ENCODE results near the gene LRRFIP1.
"Not testable (repeated sequence)": the region's sequence is repeated elsewhere in the genome, so short reads cannot be mapped to it uniquely, and the experiment has no call there.

DNA sequence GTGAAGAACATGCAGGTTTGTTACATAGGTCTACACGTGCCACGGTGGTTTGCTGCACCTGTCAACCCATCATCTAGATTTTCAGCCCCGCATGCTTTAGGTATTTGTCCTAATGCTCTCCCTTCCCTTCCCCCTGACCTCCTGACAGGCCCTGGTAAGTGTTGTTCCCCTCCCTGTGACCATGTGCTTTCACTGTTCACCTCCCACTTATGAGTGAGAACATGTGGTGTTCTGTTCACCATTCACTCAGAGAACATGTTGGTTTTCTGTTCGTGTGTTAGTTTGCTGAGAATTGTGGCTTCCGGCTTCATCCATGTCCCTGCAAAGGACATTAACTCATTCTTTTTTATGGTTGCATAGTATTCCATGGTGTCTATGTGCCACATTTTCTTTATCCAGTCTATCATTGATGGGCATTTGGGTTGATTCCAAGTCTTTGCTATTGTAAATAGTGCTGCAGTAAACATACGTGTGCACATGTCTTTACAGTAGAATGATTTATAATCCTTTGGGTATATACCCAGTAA is 39.7 kb downstream of the LRRFIP1 start:
- TF ChIP-seq KLF12 (CRISPR knock-in tag; IDR thresholded peaks at IDR 0.05; ENCODE audit: borderline replicate concordance); ZNF678 (CRISPR knock-in tag; IDR thresholded peaks at IDR 0.05); ZNF274 (CRISPR knock-in tag; IDR thresholded peaks at IDR 0.05); RAD51 (IDR thresholded peaks at IDR 0.05; ENCODE audit: borderline replicate concordance); HNRNPH1 (optimal IDR thresholded peaks at IDR 0.05; ENCODE audit: low read depth, low read length); SIN3A (IDR thresholded peaks at IDR 0.05; ENCODE audit: borderline replicate concordance, low read depth, low read length); POLR2A (IDR thresholded peaks at IDR 0.05; ENCODE audit: insufficient read depth in 1 of 2, low read depth in 2 of 2, low read length in 2 of 2); JUND (CRISPR knock-in tag; IDR thresholded peaks at IDR 0.05); EZH2 (conservative IDR thresholded peaks at IDR 0.05; ENCODE audit: low read depth, low read length); HNRNPL (IDR thresholded peaks at IDR 0.05; ENCODE audit: low read depth, low read length): not testable (repeated sequence)
- TF ChIP-seq, protein P1, sequence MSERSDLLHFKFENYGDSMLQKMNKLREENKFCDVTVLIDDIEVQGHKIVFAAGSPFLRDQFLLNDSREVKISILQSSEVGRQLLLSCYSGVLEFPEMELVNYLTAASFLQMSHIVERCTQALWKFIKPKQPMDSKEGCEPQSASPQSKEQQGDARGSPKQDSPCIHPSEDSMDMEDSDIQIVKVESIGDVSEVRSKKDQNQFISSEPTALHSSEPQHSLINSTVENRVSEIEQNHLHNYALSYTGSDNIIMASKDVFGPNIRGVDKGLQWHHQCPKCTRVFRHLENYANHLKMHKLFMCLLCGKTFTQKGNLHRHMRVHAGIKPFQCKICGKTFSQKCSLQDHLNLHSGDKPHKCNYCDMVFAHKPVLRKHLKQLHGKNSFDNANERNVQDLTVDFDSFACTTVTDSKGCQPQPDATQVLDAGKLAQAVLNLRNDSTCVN (CRISPR knock-in tag; IDR thresholded peaks at IDR 0.05; ENCODE audit: borderline replicate concordance), result not testable (repeated sequence)
- TF ChIP-seq, protein P2, sequence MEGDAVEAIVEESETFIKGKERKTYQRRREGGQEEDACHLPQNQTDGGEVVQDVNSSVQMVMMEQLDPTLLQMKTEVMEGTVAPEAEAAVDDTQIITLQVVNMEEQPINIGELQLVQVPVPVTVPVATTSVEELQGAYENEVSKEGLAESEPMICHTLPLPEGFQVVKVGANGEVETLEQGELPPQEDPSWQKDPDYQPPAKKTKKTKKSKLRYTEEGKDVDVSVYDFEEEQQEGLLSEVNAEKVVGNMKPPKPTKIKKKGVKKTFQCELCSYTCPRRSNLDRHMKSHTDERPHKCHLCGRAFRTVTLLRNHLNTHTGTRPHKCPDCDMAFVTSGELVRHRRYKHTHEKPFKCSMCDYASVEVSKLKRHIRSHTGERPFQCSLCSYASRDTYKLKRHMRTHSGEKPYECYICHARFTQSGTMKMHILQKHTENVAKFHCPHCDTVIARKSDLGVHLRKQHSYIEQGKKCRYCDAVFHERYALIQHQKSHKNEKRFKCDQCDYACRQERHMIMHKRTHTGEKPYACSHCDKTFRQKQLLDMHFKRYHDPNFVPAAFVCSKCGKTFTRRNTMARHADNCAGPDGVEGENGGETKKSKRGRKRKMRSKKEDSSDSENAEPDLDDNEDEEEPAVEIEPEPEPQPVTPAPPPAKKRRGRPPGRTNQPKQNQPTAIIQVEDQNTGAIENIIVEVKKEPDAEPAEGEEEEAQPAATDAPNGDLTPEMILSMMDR (CRISPR knock-in tag; IDR thresholded peaks at IDR 0.05), result not testable (repeated sequence)

Measured in HepG2 (cell line).